GM18868 (cell line): ENCODE data around the gene LRRC15.

Experiments used
- ATAC-seq: cut with Tn5 transposase; IDR thresholded peaks from one replicate; pipeline ENCODE4 v1.9.1; 2021; ENCODE audit warnings: mild to moderate bottlenecking, moderate library complexity; ENCODE audit not compliant: unreplicated experiment

Gene LRRC15

DNA sequence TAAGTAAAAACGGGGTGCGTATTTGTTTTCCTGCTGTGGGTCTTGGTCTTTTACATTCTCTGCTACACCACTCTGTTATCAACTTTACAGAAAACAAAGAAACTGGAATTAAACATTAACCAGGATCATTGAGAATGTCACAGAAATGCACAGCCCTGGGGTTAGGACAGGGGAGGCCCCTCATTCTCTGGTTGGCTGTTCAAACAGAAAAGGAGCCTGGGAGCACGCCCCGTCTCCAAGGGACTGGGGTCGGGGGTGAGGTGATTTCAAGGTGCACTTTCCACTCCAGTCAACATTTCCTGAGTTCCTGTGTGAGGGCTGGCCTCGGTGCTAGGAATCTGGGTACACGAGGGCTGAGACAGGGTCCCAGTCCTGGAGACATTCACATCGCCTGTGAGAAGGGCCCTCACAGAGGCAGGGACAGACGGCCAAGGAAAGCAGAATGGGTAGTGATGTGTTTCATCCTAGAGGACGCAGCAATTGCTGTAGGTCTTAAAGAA lies 48.7 kb downstream of the LRRC15 start:
- ATAC-seq: no peak

DNA sequence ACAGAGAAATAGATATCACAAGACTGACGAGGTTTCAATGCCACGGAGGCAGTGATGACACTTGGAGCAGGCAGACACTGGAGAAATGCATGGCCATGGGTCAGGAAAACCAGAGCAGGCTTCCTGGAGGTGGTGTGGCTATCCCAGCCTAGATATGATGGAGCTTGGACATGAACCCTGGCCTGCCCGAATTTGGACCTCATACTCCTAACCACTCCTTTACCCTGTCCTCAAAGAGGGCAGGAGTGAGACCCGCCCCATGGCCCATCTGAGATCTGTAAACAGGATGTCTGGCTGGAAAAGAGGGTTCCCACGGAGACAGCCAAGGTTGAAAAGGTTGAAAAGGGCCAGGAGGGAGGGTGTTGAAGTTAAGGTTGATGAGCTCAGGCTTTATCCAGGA lies 49.4 kb downstream of the LRRC15 start:
- no peak for ATAC-seq

- no peak for ATAC-seq
Measured at GRCh38 chr3:194318511-194319161, 50.9 kb downstream of the LRRC15 start.

DNA sequence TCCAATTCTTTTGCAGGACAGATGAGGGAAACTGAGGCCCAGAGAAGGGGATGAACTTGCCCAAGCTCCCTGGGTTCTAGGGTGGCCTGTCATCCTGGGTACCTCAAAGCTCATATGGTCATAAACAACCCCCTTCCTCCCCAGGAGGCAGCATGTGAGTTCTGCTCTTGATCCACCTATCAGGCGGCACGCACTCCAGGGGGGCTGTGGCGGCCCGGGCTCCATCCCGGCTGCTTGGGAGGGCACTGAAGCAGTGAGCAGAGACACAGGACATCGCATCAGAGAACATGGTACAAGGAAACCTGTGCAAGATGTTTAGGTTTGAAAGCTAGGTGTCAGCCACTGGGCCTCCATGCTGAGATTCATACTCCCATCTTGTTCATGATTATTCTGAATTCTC lies 52.6 kb downstream of the LRRC15 start:
- no peak for ATAC-seq

GRCh38 chr3:194315965-194316361 lies 53.6 kb downstream of the LRRC15 start:
- ATAC-seq: peak; percentile 24

DNA sequence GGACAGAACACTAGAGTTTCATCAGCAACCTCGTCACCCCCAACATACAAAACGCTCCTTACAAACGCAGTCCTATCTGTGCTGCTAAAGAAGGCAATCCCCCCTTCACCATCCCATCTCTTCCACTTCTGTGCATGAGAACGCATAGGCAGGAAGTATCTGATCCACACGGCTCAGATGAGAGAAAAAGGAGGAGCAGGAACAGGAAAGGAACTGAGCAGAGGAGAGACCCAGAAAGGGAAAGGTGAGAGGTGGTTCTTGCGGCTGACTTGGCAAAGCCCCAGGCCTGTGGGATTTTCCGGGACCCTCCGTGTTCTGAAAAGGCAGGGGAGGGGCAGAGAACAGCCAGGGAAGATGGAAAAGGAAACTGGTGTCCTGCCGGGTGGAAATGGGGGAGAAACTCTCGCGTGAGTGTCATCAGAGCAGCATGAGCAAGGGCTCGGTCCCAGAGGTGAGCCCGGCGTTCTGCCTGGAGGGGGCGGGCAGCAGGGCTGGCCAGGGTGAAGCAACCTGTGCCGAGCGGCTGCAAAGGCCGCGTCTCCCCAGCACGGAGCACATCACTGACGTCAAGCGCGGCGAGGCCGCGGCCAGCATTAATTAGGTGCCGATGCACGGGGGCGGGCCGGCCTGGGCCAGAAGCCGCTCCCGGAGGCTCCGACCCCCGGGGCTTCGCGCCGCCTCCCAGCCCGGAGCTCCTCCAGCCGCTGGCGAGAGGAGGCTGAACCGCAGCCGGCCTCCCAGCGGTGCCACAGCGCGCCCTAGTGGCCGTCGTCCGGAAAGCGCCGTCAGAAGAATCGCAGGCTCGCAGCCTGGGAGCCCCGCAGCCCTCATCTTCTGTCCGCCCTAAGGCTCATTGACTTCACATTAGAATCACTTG lies 54.2 kb downstream of the LRRC15 start:
- ATAC-seq: peak; percentile 91

DNA sequence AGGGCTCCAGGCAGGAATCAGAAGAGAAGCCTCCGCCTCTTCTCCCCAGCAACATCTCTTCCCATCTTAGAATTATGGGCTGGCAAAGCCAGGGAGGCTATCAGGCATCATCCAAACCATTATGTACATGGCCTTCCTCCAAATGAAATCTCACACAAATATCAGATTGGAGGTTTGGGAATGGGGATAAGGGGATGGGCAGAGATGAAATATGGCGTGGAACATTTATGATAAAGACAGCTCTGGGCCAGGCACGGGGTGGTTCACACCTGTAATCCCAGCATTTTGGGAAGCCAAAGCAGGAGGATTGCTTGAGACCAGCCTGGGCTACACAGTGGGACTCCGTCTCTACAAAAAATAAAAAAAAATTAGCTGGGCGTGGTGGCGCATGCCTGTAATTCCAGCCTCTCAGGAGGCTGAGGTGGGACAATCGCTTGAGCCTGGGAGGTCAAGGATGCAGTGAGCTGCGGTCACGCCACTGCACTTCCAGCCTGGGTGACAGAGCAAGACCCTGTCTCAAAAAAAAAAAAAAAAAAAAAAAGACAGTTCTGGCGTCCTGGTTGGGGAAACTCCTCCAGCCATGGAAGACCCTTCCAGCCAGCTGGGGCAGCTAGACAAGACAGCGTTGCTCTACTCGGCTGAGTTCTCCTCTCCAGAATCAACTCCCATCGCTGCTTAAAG lies 55.0 kb downstream of the LRRC15 start:
- no peak for ATAC-seq

GRCh38 chr3:194313560-194314387 lies 55.8 kb downstream of the LRRC15 start:
- ATAC-seq: no peak

DNA sequence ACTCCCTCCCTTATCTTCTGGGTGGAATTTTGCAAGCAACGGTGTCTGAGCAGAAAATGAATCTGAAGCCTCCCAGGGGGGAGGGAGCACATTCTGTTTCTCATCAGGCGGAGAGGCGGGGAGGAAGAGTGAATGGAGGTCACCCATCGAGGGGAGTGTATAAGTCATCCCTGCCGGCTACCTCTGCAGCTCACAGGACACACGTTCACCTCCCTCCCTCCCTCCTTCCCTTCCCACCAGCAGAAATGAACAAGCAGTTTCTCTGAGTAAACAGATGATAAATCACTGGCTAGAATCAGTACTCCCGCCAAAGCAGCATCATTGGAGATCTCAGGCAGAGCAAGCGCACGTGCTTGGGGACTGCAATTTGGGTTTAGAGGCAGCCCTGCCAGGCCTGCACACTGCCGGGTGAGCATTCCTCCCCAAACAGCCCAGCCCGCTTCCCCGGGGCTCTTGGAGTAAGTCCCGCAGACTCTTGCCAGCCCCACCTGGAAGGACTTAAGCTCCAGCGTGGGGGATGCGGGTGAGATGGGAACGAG lies 56.7 kb downstream of the LRRC15 start:
- ATAC-seq: no peak

GRCh38 chr3:194312186-194312742 lies 57.3 kb downstream of the LRRC15 start:
- ATAC-seq: no peak

GRCh38 chr3:194311000-194311399 lies 58.5 kb downstream of the LRRC15 start:
- ATAC-seq: no peak

GRCh38 chr3:194310060-194310835 lies 59.3 kb downstream of the LRRC15 start:
- ATAC-seq: no peak

DNA sequence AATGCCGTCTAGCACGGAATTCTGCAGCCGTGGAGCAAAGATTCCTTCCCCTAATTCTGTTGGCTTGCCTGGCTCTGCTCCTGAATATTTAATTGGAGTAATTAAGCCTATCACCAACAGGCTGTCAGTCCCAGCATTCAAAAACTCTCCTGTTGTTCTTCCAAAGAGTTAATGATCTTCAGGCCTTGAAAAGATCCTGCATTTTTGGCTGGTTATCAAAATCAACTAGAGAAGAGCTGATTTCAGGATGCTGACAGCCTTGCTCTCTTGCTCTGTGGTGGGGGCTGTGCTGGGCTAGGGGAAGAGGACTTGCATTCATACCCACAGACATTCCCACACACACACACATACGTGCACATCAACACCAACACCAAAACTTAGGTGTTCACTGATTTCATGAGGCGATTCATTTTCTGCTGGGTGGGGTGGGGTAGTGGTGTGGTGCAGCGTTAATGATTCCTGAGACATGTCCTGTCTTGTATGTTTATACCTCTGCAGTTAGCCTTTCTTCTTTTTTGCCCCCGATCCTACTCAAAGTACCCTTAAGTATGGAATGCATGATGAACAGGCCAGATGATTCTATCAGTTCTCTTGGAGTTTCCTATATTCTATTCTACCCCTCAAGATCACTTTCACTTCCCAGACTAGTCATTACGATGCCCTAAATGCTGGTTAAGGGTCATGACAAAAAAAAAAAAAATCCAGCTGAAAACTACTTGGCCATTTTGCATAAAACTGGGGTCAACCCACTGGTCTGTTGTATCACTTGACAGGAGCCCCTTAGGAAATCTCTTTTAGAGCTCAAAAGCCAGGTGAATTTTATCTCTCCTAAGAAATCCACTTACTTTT lies 60.7 kb downstream of the LRRC15 start:
- ATAC-seq: no peak

DNA sequence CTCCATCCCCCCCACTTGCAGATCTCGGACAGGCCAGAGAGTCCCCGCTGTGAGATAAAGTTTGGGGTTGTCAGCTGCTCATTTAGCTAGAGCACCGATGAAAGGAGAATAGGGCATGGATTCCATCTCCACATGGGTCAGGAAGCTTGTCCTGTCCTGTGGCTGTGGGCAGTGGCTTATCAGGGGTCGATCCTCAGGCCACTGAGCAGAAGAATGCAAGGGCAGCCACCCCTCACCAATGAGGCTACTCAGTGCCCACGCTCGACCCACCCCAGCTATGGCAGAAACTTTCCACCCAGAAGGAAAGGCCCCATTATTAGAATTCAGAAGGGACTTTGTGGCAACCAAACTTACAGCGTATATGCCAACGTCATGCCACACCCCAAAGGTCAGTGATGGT lies 61.7 kb downstream of the LRRC15 start:
- no peak for ATAC-seq

DNA sequence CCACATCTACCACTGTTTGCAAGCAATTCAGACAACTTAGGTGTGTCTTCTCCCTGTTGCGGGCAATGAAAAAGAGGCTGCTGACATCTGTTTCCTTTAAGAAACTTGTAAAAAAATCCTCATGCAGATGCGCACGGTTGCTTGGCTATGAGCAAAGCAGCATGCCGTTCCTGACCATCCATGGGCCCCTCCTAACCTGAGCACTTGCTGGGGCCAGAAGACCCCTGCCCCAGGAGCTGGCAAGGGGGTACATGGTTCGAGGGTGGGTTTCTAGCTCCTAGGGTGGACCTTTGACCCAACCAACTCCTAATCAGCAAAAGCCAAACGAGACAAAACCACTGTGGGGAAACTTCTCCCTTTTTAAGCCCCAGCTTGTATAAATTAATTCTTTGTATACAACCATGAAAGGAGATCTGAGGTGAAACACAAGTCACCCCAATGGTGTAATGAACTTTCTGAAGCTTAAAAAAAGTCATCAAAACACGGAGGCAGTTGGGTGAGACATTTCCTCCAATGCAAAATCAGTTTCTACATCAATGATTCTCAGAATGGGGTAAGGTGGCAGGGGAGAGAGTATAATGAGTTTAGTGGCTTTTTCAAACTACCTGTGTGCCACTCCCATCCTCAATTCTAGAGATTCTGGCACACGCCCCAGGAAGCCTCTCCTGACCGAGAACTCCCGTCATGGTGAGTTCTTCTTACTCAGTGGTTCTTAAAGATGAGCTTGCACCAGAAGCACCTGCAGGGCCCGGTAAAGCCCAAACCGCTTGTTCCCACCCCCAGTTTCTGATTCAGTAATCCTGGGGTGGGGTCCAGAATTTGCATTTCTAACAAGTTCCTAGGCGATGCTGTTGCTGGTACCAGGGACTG lies 62.5 kb downstream of the LRRC15 start:
- peak; percentile 50 for ATAC-seq

- ATAC-seq: peak; percentile 40
Measured at GRCh38 chr3:194306109-194306686, 63.3 kb downstream of the LRRC15 start.
